HG02870 (cell line): ENCODE results near the gene PLXNC1.

Experiments
- ATAC-seq: cut with Tn5 transposase; IDR thresholded peaks from one replicate; pipeline ENCODE4 v1.9.1; 2021; ENCODE audit warnings: mild to moderate bottlenecking, moderate library complexity; ENCODE audit not compliant: unreplicated experiment

Gene PLXNC1

DNA sequence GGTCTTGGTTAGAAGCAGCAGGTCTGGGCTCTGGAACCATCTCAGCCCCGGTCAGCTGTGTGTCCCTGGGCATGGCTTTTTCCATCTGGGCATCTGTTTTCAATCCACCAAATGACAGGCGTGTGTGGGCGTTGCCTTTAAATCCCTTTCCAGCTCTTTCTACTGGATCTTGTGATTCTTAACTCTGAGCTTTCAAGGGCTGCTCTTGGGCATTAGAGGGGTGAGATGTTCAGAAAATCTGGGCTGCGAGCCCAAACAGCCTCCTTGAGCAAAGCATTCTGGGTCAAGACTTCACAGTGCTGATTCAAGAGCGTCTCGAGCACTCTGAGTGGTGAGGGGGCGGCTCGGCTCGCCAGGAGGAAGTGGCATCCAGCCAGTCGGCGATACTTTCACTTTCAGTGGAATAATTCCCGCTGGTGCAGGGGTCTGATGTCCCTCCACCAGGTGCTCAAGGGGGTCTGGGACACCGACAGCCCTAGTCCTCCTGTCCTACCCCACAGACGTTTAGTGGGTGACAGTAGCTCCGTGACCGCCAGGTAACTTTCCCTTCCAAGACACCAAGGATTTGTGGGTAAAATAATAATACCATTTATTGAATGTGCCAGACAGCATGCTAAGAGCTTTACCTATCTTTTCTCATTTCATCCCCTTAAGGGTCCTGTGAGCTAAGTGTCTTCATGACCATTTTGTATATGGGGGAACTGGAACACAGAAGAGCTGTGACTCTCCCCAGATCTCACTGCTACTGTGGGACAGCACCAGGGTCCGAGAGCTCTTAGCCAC lies 114.0 kb downstream of the PLXNC1 start:
- peak; percentile 37 for ATAC-seq

DNA sequence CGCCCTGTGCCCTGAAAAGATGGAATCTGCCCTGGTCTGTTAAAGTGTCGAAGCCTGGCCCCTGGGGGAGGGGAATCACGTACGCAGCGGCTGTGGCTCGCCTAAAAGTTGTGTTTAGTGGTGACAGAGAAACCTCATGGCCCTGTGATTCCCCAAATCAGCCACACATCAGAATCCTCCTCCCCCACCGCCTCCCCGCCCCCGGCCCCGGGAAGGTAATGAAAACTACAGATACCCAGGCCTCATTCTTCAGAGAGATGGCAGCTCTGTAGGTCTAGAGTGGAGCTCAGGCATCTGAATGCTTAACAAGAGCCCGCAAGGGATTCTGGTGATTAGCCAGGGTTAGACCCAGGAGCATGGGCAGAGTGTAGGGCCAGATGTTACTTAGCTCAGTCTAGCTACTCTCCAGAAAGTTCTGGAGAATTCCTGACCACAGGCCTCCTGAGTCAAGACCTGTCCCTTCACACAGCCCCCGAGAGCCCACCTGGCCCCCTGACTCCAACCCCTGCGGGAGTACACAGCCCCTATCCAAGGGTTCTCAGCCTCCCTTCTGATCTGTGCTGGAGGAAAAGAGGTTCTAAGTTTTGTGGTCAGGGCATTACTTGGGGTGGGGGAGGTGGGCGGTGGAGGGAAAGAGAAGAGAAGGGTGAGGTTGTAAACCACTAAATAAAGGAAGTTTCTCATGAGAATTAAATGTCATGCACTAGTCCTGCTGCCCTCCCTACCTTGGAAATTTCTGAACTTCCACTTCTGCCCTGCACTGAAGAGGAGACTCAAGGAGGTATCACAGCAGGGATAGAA lies 114.8 kb downstream of the PLXNC1 start:
- no peak for ATAC-seq

DNA sequence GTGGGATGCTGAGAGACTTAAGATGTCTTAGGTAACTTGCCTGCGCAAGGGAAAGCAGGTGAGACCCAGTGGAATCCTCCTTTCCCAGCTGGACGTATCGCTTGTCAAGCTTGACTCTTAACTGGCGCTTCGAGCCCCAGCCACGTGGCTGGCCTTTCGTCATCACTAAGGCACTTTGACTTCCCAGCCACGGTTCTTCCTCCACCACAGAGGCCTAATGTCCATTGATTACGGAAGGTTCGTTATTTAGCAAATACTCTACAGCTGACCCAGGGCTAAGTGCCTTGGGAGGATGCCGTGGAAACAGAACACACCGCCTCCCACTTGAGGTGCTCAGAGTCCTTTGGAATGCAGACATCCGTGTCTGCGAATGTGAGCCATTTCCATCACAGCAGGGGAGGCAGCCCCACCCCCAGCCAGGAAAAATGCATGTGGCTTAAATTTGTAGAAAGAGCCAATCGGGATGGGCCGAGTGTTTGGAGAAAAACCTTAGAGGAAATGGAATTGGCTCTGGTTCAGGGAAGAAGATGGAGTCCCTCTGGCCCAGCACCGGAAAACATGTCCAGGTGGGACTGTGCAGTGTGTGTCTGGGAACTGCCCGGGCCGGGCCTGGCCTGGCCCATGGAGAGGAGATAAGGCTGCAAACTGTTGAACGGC lies 115.7 kb downstream of the PLXNC1 start:
- no peak for ATAC-seq

DNA sequence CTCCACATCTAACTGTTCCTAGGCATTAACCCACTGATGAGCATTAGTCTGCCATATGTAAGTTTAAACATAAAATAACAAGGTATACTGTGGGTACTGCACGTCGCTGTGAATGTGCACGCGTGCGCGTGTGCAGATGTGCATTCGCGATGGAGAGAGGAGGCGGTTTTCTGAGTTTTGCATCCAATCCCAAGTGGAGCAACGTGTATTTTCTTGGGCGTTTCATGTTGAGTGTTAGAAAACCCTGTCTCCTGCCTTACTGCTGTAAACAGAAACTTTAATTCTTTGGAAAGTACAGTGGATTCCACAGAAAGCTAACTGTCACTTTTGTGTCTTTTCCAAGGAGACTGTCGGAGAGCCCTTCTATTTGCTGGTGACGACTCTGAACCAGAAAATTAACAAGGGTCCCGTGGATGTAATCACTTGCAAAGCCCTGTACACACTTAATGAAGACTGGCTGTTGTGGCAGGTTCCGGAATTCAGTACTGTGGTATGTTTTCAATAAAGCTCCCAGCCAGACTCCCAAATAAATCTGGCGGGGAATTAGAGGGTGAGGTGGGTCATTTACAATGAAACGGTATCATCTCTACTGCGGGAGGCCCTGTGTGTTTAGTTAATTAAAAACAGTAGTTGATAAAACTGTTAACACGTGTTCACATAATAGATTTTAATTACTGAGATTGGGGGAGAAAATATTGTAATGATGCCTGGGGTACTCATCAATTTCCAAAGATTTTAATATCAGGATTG lies 116.5 kb downstream of the PLXNC1 start:
- ATAC-seq, result no peak

DNA sequence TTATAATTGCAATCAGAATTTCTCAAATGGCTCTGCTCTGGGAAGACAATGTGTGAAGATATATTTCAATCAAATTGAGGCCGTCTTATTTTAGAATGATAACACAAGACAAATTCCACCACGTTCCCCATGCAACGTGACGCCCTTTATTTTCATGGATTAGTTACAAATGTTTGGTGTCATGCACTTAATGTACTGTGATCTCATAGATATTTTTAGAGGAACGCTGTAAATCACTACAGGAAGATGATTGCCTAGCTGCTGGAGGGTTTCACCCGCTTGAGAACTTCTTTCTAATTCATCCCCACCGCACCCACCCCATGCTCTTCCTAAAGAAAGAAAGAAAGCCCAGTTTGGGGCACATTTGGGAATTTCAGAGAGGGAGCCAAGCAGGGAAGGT lies 117.2 kb downstream of the PLXNC1 start:
- ATAC-seq, result no peak

DNA sequence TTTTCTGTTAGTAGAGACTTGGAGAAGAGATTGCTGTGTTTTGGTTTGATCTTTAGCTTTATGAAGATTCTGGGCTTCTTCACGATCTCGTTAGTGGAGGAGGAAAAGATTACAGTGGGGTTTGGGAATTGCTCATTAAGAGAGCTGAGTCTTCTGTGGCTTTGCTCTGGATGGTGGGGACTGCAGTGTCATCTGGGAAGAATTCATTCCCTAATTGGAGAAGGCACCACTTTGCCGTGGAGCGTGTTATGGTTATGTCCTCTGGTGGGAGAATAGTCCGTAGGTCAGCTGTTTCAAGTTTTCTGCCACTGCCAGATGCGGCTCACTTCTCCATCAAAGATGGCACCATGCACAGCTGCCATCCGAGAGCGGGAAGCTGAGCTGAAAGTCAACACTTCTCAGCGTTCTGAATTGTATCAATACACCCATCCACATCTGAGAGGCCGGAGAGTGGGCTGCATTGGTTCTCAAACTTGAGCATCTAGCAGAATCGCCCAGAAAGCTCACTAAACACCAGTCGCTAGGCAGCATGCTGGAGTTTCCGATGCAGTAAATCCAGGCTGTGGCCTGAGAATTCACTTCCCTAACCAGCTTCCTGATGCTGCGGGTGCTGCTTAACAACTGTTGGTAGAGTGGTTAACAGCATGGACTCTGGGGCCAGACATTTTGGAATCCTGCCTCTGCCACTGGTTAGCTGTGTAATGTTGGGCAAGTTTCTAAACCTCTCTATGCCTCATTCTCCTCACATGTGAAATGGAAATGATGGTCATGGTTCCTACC lies 117.8 kb downstream of the PLXNC1 start:
- no peak for ATAC-seq

DNA sequence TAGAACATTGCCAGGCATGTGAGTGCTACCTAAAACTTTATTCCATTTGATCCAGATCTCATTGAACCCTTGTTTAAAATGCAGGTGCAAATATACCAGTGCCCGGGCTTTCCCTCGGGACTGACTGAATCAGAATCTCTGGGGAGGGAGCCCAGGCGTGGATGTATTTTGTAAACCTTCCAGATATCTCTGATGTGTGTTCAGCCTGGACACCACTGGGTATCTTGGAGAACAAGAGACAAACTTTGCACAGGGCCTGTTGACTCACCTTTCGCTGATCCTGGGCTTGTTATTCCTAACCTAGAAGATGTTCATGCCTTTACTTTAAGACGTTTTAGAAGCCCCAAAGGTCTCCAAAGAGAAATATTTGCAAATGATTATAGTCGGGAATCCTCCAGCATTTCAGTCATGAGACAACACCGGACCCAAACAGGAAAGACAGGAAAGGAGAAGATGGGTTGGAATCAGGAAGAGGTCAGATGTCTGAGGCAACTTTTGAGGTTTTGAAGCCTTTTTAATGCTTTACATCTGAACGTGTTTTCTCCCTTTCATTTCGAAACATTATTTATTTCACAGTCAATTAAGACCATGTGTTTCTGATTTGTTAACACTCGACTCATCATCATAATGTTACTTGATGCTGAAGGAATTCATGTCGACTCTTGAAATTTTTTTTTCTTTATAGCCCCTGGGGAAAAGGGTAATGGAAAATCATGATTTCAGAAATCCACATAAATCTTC lies 118.6 kb downstream of the PLXNC1 start:
- ATAC-seq, result no peak

DNA sequence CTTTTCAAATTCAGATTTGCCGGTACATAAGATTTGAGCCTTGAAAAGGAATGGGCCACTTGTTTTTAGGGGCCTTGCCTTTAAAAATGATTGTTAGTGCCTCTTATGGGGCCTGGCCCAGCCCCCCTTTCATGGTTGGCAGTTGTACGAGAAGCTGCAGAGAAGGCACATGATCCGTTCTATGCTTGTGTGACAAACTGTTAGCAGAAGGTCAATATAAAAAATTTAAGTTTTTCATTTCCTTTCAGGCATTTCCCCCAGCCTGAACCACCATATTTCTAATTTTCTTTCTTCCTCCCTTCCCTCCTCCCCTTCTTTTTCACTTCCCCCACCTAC lies 119.1 kb downstream of the PLXNC1 start:
- no peak for ATAC-seq

DNA sequence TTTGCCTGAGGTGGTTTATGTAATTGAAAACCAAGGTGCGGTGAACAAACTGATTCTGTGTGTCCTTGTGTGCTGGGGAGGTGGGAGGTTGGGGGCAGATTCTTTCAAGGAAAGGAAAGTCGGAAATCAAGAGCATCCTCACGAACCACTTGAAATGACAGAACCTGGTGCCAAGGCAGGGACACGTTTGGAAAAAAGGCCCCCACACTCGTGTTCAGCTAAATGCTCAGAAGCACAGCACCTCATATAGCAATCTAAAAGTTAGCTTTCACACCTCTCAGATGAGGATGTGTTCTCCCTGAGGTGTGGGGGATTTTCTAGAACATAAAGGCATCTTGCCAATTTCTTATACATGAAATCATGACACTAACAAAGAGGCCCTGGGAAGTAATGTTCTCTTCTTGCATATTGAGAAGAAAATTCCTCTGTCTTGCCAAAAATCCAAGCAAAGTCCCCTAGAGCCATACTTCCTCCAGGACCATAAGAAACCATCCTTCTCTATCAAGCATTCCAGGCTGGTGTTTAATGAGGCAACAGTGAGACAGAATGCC lies 119.6 kb downstream of the PLXNC1 start:
- ATAC-seq, result no peak

DNA sequence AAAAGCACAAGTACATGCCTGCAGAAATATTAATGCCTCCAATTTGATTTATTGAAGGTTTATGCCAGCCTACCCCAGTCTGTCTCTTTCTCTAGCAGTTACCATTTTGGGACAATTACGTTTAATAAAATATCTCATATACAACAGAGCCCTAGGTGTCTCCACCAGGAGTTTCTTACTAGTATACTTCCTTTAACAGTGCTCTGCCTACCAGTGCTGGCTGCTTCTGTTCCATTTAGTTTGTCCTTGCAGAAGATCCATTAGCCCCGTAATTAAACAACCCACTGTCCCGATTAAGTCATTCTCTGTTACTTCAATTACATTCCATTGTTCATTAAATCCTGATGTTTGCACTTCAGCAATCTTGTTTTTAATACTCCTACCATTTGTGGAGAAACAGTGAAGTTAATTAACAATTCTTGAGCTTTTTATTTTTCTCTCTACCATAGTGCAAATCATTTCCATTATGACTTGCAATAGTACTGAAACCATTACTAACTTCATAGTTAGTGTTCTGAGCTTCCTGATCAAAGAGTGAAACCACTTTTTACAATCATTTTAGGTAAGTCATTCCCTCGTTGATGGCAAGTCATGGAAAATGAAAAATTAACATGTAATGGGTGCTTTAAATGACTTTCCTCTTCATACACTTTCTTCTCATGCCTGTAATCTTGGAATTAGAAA lies 121.1 kb downstream of the PLXNC1 start:
- ATAC-seq, result no peak

DNA sequence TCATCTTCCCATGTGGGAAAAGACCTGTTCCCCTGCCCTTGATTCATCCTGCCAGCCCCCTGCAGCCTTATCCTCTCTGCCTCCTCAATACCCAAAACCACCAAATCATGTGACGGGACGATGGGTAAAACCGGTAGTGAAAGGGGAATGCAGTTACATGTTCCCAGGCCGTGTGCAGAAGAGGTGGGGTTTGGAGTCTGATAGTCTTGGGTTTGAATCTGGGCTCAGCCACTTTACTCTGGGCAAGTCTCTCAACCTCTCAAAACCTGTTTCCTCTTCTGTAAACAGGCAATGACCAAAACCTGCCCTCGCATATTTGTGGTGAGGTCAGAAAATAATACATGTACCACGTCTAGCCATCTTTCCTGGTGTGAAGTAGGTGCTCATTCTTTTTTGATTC lies 123.0 kb downstream of the PLXNC1 start:
- ATAC-seq, result peak; percentile 48

DNA sequence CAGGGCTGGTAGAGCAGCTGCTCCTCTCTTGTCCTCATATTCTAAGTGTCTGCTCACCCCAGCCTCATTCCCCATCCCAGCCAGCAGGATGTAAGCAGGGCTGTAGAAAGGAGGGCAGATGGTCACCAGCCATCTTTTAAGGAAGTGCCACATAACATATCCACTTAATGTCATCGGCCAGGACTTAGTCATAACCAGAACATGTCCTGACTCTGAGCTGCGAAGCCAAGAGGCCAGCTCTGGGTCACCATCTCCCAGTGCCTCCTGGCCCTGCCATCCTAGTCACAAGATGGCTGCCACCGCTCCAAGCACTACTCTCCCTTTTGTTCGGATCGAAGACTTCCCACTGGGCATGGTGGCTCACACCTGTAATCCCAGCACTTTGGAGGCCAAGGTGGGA lies 123.9 kb downstream of the PLXNC1 start:
- no peak for ATAC-seq

DNA sequence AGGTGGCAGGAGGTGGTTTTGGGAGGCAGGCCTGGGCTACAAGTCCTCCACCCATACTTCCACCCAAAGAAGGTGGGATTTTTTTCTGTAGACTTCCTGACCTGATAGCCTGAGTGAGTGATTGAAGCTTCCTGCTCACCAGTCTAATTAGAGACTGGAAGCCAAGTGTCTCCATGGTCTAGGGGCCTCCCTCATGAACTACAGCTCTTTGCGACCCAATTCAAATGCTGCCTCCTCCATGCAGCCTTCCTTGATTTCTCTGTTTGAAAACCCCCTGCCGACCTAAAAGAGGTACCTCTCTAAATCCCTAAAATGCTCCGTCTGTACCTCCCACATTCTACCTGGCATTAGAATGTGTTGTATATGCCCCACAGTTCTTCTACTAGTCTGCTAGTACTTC lies 124.9 kb downstream of the PLXNC1 start:
- no peak for ATAC-seq

DNA sequence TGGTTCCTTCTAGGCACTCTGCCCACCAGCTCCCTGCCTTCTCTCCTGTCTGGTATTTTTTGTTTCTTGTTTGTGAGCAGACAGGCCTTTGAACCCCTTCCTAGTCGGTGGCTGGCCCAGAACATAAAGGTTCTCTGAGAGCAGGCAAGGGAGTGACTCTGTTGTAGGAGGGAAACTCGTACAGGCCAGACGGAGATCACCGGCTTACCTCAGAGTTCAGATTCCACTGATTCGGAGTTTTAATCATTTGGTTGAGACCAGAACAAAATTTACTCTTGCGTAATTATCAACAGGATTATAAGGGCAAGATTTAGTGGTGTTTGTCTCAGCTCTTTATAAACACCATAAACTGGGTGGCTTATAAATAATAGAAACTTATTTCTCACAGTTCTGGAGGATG lies 128.3 kb downstream of the PLXNC1 start:
- no peak for ATAC-seq

DNA sequence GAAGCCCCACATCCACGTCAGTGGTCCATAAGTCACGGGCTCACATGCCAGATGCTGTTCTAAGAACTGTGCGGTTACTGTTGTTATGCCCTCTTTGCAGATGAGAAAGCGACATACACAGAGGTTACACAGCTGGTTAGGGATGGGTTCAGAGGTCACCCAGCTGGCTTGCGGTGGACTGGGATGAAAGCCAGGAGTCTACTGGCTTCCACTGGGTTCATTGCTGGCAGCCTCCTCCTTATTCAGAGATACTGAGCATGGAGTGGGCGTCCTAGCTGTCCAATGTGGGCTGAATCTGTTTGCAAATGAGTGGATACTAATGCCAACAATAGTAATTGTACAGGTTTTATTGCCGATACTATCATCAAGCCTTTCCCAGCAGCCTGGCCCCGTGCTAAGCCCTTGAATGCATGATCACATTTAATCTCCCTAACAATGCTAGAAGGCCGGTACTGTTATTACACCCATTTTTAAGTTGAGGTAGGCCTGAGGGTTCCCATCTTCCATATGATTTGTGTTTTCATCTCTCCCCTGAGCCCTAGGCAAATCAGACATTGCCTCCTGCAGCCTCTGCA lies 129.1 kb downstream of the PLXNC1 start:
- no peak for ATAC-seq

DNA sequence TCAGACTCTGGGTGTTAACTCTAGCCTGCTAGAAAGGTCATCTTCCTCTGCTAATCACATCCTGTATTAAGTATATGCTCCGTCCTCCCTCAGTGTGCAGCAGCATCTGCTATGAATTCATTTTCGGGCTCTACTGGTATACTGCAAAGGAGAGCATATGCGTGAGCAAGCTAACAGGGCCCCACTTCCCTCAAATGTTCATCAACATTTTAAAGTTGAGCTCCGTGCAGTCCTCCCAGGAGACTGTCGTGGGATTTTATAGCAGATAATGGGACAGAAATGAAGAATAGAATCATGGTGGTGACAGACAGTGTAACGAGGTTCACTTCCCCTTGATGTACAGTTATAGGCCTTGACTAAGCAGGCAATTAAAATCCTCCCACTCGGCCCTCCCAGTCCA lies 131.7 kb downstream of the PLXNC1 start:
- no peak for ATAC-seq

DNA sequence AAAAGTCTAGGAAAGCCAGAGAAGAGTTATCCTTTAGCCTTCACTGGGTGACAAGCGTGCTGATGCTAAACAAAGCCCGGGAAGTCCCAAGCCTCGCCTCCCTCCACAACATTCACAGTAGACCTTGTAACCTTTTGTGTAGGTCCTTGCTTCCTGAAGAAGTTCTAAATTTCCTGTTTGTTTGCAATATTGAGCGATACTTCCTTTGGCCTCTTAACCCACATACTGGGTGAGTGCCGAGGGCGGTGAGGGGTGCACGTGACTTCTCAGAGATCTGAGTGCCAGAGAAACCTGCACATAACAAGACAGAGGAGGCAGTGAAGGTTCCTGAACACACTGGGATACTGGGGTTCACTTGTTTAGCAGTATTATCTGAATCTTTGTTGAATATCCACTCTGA lies 134.3 kb downstream of the PLXNC1 start:
- no peak for ATAC-seq

DNA sequence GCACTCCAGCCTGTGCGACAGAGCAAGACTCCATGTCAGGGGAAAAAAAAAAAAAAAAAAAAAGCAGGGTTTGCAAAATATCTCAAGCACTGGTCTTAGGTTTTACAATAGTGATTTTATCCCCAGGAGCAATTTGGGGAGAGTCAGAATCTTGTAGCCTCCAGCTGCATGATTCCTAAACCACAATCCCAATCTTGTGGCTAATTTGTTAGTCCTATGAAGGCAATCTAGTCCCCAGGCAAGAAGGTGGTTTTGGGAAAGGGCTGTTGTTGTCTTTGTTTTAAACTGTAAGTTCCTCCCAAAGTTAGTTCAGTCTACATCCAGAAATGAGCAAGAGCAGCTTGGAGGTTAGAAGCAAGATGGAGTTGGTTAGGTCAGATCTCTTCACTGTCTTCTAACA lies 135.7 kb downstream of the PLXNC1 start:
- no peak for ATAC-seq

DNA sequence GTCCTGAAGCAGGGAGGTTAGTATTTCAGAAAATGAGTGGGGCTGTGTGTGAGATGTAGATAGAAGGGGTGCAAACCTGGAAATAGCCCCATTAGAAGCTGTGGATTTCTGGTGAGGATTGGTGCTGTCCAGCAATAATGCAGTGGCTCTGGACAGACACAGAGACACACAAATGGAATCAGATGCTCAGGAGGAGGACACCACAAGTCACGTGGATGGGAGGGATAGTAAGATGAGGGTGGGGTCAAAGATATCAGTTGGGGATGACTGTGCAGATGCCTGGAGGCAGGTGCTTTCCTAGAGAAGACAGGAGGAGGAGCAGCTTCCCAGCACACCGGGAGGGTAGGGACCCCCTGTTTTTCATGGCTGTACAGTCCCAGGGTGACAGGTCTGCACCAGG lies 136.5 kb downstream of the PLXNC1 start:
- no peak for ATAC-seq
